Measurements from ENCODE around the gene APPL2. TPM values are rescaled to one million over a fixed set of nuclear protein-coding genes. Genes with fewer than 3 reads are reported as not detected.

The APPL2 gene
- total RNA-seq, 2 donors from 2014 or later, result 18.9 to 19.7 TPM

GRCh38 chr12:105166736-105167135, 69.2 kb downstream of the APPL2 start:
- H3K27ac Mint-ChIP-seq, result peak overlapping the region; percentile 8
- H3K4me3 Mint-ChIP-seq, result no peak overlapping the region
- H3K4me1 Mint-ChIP-seq (ENCODE audit: low read depth), result no peaks in the 10 kb centered on the region
- H3K36me3 Mint-ChIP-seq (ENCODE audit: insufficient read depth in 2 of 2), result peaks cover 1 to 15% of the 10 kb centered on the region in 2 donors
- H3K27me3 Mint-ChIP-seq (ENCODE audit: low read depth), result no peaks in the 10 kb centered on the region
- DNase-seq (no peak), ATAC-seq (replicated peaks in 1 of 2) (no peak)
- H3K9me3 Mint-ChIP-seq, result no peaks in the 10 kb centered on the region

- Mint-ChIP-seq H3K4me3 (no peak overlapping the region), H3K36me3 (ENCODE audit: insufficient read depth in 2 of 2) (peaks cover 5 to 20% of the 10 kb centered on the region in 2 donors), H3K27ac (peak overlapping the region; percentile 73), H3K4me1 (ENCODE audit: low read depth) (peaks cover 5% of the 10 kb centered on the region), H3K27me3 (ENCODE audit: low read depth) (no peaks in the 10 kb centered on the region), H3K9me3 (no peaks in the 10 kb centered on the region)
- DNase-seq (no peak), ATAC-seq (replicated peaks in 1 of 2) (peak; percentile 51 to 80)
Measured at GRCh38 chr12:105164068-105164467, 71.9 kb downstream of the APPL2 start.

- Mint-ChIP-seq H3K36me3 (ENCODE audit: insufficient read depth in 2 of 2) (peaks cover 5 to 19% of the 10 kb centered on the region in 2 donors), H3K9me3 (no peaks in the 10 kb centered on the region), H3K4me3 (no peak overlapping the region), H3K27me3 (ENCODE audit: low read depth) (no peaks in the 10 kb centered on the region), H3K4me1 (ENCODE audit: low read depth) (peaks cover 5% of the 10 kb centered on the region), H3K27ac (no peak overlapping the region)
- no peak for ATAC-seq (replicated peaks in 1 of 2)
- DNase-seq, result no peak
Measured at GRCh38 chr12:105162174-105162573, 73.8 kb downstream of the APPL2 start.

GRCh38 chr12:105158876-105159275, 77.1 kb downstream of the APPL2 start:
- H3K4me1 Mint-ChIP-seq (ENCODE audit: low read depth), result peaks cover 5% of the 10 kb centered on the region
- no peak overlapping the region for H3K4me3 Mint-ChIP-seq
- peaks cover 7 to 23% of the 10 kb centered on the region in 2 donors for H3K36me3 Mint-ChIP-seq (ENCODE audit: insufficient read depth in 2 of 2)
- no peak overlapping the region for H3K27ac Mint-ChIP-seq
- no peaks in the 10 kb centered on the region for H3K9me3 Mint-ChIP-seq
- DNase-seq, result no peak
- no peaks in the 10 kb centered on the region for H3K27me3 Mint-ChIP-seq (ENCODE audit: low read depth)
- ATAC-seq (replicated peaks in 1 of 2), result no peak

- no peak for DNase-seq
- H3K4me3 Mint-ChIP-seq, result no peak overlapping the region
- H3K36me3 Mint-ChIP-seq (ENCODE audit: insufficient read depth in 2 of 2), result peaks cover 7 to 17% of the 10 kb centered on the region in 2 donors
- no peaks in the 10 kb centered on the region for H3K27me3 Mint-ChIP-seq (ENCODE audit: low read depth)
- H3K27ac Mint-ChIP-seq, result no peak overlapping the region
- peaks cover 5% of the 10 kb centered on the region for H3K4me1 Mint-ChIP-seq (ENCODE audit: low read depth)
- ATAC-seq (replicated peaks in 1 of 2), result no peak
- no peaks in the 10 kb centered on the region for H3K9me3 Mint-ChIP-seq
Measured at GRCh38 chr12:105157606-105158005, 78.4 kb downstream of the APPL2 start.

- H3K4me3 Mint-ChIP-seq, result no peak overlapping the region
- ATAC-seq (replicated peaks in 1 of 2) (no peak), DNase-seq (no peak)
- H3K27me3 Mint-ChIP-seq (ENCODE audit: low read depth), result no peaks in the 10 kb centered on the region
- H3K4me1 Mint-ChIP-seq (ENCODE audit: low read depth), result peaks cover 5% of the 10 kb centered on the region
- no peaks in the 10 kb centered on the region for H3K9me3 Mint-ChIP-seq
- H3K36me3 Mint-ChIP-seq (ENCODE audit: insufficient read depth in 2 of 2), result peaks cover 7 to 20% of the 10 kb centered on the region in 2 donors
- H3K27ac Mint-ChIP-seq, result no peak overlapping the region
Measured at GRCh38 chr12:105156260-105156659, 79.7 kb downstream of the APPL2 start.

- H3K36me3 Mint-ChIP-seq (ENCODE audit: insufficient read depth in 2 of 2), result peaks cover 0 to 18% of the 10 kb centered on the region in 2 donors
- no peaks in the 10 kb centered on the region for H3K27me3 Mint-ChIP-seq (ENCODE audit: low read depth)
- no peak for DNase-seq
- no peak for ATAC-seq (replicated peaks in 1 of 2)
- no peaks in the 10 kb centered on the region for H3K9me3 Mint-ChIP-seq
- H3K4me1 Mint-ChIP-seq (ENCODE audit: low read depth), result no peaks in the 10 kb centered on the region
- H3K27ac Mint-ChIP-seq, result no peak overlapping the region
- H3K4me3 Mint-ChIP-seq, result no peak overlapping the region
Measured at GRCh38 chr12:105142259-105142658, 93.7 kb downstream of the APPL2 start.

- Mint-ChIP-seq H3K36me3 (ENCODE audit: insufficient read depth in 2 of 2) (peaks cover 0 to 17% of the 10 kb centered on the region in 2 donors), H3K9me3 (no peaks in the 10 kb centered on the region), H3K27me3 (ENCODE audit: low read depth) (no peaks in the 10 kb centered on the region), H3K4me3 (no peak overlapping the region), H3K4me1 (ENCODE audit: low read depth) (no peaks in the 10 kb centered on the region), H3K27ac (no peak overlapping the region)
- ATAC-seq (replicated peaks in 1 of 2), result no peak
- no peak for DNase-seq
Measured at GRCh38 chr12:105141320-105141922, 94.6 kb downstream of the APPL2 start.

- DNase-seq, result no peak
- ATAC-seq (replicated peaks in 1 of 2), result no peak
- H3K4me3 Mint-ChIP-seq, result no peak overlapping the region
- no peaks in the 10 kb centered on the region for H3K9me3 Mint-ChIP-seq
- no peaks in the 10 kb centered on the region for H3K27me3 Mint-ChIP-seq (ENCODE audit: low read depth)
- no peak overlapping the region for H3K27ac Mint-ChIP-seq
- peaks cover 5 to 20% of the 10 kb centered on the region in 2 donors for H3K36me3 Mint-ChIP-seq (ENCODE audit: insufficient read depth in 2 of 2)
- H3K4me1 Mint-ChIP-seq (ENCODE audit: low read depth), result peaks cover under 1% of the 10 kb centered on the region
Measured at GRCh38 chr12:105138248-105138647, 97.7 kb downstream of the APPL2 start.

Other genes starting within 250 kb of the APPL2 start
- gene NOPCHAP1, start 249.9 kb downstream of the APPL2 start, total RNA-seq, result 10 to 100 TPM; 25.8 to 30.0 TPM
- 10 to 100 TPM; 11.1 to 16.1 TPM for gene ALDH1L2, start 151.7 kb downstream of the APPL2 start, total RNA-seq
- 10 to 100 TPM; 39.5 to 40.0 TPM for gene WASHC4, start 128.4 kb downstream of the APPL2 start, total RNA-seq
- 10 to 100 TPM; 68.6 to 73.0 TPM for gene C12orf75, start 94.5 kb upstream of the APPL2 start, total RNA-seq

Measured in activated T-cell treated with anti-CD3 and anti-CD28 coated beads, Interleukin-2, amount 50 U/mL, for 72 hours (primary cell).